Fibroblast of lung (primary cell): ENCODE measurements around the gene TSPAN5. TPM values are rescaled to one million over a fixed set of nuclear protein-coding genes. Genes with fewer than 3 reads are reported as not detected.
A peak's percentile ranks its signal among the peaks of the same experiment; 100 is the strongest.

ENCODE experiments used
- DNase-seq, 2 donors: peaks; one replicate each; pipeline versions ENCODE4 v3.0.0 to v3.0.0-alpha.2; 2010; ENCODE audit warnings: low read depth in 2 of 2
- H2AFZ ChIP-seq: 2 replicates; pipeline ENCODE4 v1.5.1; 2012; ENCODE audit warnings: low read length, control low read depth, inconsistent platforms
- H3K27ac ChIP-seq: 2 replicates; pipeline ENCODE4 v1.5.1; 2011; ENCODE audit warnings: low read length, control low read depth; ENCODE audit not compliant: insufficient read depth
- H3K27me3 ChIP-seq: 2 replicates; pipeline ENCODE4 v1.5.1; 2011; ENCODE audit warnings: mild to moderate bottlenecking, low read length; ENCODE audit not compliant: control insufficient read depth, insufficient read depth
- H3K36me3 ChIP-seq: 2 replicates; pipeline ENCODE4 v1.5.1; 2011; ENCODE audit warnings: low read length; ENCODE audit not compliant: control insufficient read depth, insufficient read depth
- H3K4me1 ChIP-seq: 2 replicates; pipeline ENCODE4 v1.5.1; 2011; ENCODE audit warnings: low read length; ENCODE audit not compliant: control insufficient read depth, insufficient read depth; ENCODE audit errors: extremely low read depth
- H3K4me2 ChIP-seq: 2 replicates; pipeline ENCODE4 v1.5.1; 2011; ENCODE audit warnings: low read length, control low read depth; ENCODE audit not compliant: insufficient read depth; ENCODE audit errors: extremely low read depth
- H3K4me3 ChIP-seq, 4 experiments: fragments of 200-600 bp in 1 of 4; sonication (generic) in 1 of 4; replicated peaks in 1 of 4; 2 replicates each; pipeline ENCODE4 v1.5.1; 2011 to 2016; ENCODE audit warnings: low read length in 4 of 4, low read depth in 3 of 4, mild to moderate bottlenecking in 3 of 4, control low read depth in 2 of 4, inconsistent platforms in 1 of 4, mixed read lengths in 1 of 4; ENCODE audit not compliant: insufficient read depth in 1 of 4; ENCODE audit errors: control extremely low read depth in 1 of 4
- H3K79me2 ChIP-seq: 2 replicates; pipeline ENCODE4 v1.5.1; 2012; ENCODE audit warnings: mild to moderate bottlenecking, low read length, inconsistent platforms; ENCODE audit not compliant: control insufficient read depth, insufficient read depth
- H3K9ac ChIP-seq: 2 replicates; pipeline ENCODE4 v1.5.1; 2011; ENCODE audit warnings: mild to moderate bottlenecking, low read length, control low read depth; ENCODE audit not compliant: insufficient read depth
- H3K9me3 ChIP-seq: 2 replicates; pipeline ENCODE4 v1.5.1; 2012; ENCODE audit warnings: low read depth, low read length; ENCODE audit not compliant: control insufficient read depth, insufficient read depth
- H4K20me1 ChIP-seq: 2 replicates; pipeline ENCODE4 v1.5.1; 2011; ENCODE audit warnings: low read length; ENCODE audit not compliant: control insufficient read depth, insufficient read depth; ENCODE audit errors: extremely low read depth
- EZH2 ChIP-seq: IDR thresholded peaks from 2 replicates; pipeline ENCODE4 v1.5.1; 2012; ENCODE audit warnings: low read length, control low read depth, mild to moderate bottlenecking; ENCODE audit errors: missing control alignments
- polyA plus RNA-seq, 2 donors: library from polyadenylated mRNA; depleted of rRNA in 1 of 2; stranded (reverse) in 1 of 2; unstranded in 1 of 2; fragments of >200 nt; gene quantifications; 2 replicates each; pipeline ENCODE4 v1.2.1, GENCODE V29; 2011 to 2012; ENCODE audit warnings: missing spikeins in 1 of 2
- total RNA-seq: library from RNA; depleted of rRNA; stranded (reverse); fragments of >200 nt; gene quantifications from 2 replicates; pipeline ENCODE4 v1.2.1, GENCODE V29; 2014
- TF ChIP-seq, protein P1 (sequence below), 2 donors: IDR thresholded peaks in 1 of 2; conservative IDR thresholded peaks in 1 of 2; 1 replicate in 1 of 2; 2 replicates in 1 of 2; pipeline ENCODE4 v1.5.1; 2011 to 2012; ENCODE audit warnings: low read length in 2 of 2, control low read depth in 1 of 2, inconsistent platforms in 1 of 2, low read depth in 1 of 2, mild to moderate bottlenecking in 1 of 2

TSPAN5 gene
- total and polyA plus RNA-seq, 2 donors (not counting 1 experiment from before 2014, with no cell fraction given): 109 to 129 TPM

DNA sequence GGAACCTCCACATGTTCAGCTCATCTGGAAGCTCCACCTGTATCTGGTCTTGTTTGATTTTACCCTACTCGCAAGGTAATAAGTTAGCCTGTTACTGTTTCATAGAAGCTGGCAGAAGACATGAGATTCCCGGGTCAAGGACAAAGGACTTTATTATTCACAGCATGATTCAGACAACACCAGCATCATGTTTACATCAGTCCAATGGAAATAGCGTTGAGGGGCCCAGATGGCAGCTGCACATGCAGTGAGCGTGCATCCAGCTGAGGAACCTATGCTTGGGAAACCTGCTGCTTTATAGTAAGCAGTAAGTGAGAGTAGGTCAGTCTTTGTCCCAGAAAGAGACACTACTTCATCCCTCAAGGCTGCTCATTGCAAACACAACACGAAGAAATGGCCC is 19.8 kb downstream of the TSPAN5 start:
- Histone ChIP-seq H3K9me3 (no peaks in the 10 kb centered on the region), H3K4me1 (peaks cover 8% of the 10 kb centered on the region), H3K27me3 (no peaks in the 10 kb centered on the region), H3K36me3 (no peaks in the 10 kb centered on the region), H2AFZ (no peak overlapping the region), H3K79me2 (peaks cover 91% of the 10 kb centered on the region), H3K4me3 (no peak overlapping the region), H3K9ac (no peak overlapping the region), H3K27ac (no peak overlapping the region), H3K4me2 (no peak overlapping the region), H4K20me1 (no peaks in the 10 kb centered on the region)
- peak; percentile 55 to 69 for DNase-seq
- TF ChIP-seq, protein P1, sequence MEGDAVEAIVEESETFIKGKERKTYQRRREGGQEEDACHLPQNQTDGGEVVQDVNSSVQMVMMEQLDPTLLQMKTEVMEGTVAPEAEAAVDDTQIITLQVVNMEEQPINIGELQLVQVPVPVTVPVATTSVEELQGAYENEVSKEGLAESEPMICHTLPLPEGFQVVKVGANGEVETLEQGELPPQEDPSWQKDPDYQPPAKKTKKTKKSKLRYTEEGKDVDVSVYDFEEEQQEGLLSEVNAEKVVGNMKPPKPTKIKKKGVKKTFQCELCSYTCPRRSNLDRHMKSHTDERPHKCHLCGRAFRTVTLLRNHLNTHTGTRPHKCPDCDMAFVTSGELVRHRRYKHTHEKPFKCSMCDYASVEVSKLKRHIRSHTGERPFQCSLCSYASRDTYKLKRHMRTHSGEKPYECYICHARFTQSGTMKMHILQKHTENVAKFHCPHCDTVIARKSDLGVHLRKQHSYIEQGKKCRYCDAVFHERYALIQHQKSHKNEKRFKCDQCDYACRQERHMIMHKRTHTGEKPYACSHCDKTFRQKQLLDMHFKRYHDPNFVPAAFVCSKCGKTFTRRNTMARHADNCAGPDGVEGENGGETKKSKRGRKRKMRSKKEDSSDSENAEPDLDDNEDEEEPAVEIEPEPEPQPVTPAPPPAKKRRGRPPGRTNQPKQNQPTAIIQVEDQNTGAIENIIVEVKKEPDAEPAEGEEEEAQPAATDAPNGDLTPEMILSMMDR (conservative IDR thresholded peaks at IDR 0.05 in 1 of 2, IDR thresholded peaks at IDR 0.05 in 1 of 2; ENCODE audit: low read depth in 1 of 2, low read length in 2 of 2): no peak
- TF ChIP-seq EZH2: no peak

DNA sequence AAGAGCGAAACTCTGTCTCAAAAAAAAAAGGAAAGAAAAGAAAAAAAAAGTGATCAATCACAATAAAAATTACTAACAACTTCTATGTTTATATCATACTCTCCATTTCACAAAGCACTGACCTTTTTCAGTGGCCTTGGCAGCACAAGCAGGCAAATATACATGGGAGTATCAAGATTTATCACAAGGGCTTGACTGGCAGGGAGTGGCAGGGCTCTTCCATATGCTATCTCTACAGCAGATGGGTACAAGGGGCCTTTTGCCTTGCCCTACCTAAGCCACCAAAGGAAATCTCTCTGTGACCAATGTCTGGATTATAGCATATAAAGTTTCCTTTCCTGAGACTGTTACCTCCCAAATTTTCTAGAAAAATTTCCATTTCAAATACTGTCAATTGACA is 24.4 kb downstream of the TSPAN5 start:
- H3K27ac ChIP-seq: no peak overlapping the region
- H3K27me3 ChIP-seq: no peaks in the 10 kb centered on the region
- H3K79me2 ChIP-seq: peaks cover 96% of the 10 kb centered on the region
- H3K4me1 ChIP-seq: peaks cover 7% of the 10 kb centered on the region
- no peak overlapping the region for H3K9ac ChIP-seq
- H3K4me2 ChIP-seq: no peak overlapping the region
- H4K20me1 ChIP-seq: no peaks in the 10 kb centered on the region
- TF ChIP-seq, protein P1 (conservative IDR thresholded peaks at IDR 0.05 in 1 of 2, IDR thresholded peaks at IDR 0.05 in 1 of 2; ENCODE audit: low read depth in 1 of 2, low read length in 2 of 2): no peak
- no peak for TF ChIP-seq EZH2
- no peaks in the 10 kb centered on the region for H3K36me3 ChIP-seq
- no peaks in the 10 kb centered on the region for H3K9me3 ChIP-seq
- no peak overlapping the region for H2AFZ ChIP-seq
- H3K4me3 ChIP-seq: no peak overlapping the region
- no peak for DNase-seq

DNA sequence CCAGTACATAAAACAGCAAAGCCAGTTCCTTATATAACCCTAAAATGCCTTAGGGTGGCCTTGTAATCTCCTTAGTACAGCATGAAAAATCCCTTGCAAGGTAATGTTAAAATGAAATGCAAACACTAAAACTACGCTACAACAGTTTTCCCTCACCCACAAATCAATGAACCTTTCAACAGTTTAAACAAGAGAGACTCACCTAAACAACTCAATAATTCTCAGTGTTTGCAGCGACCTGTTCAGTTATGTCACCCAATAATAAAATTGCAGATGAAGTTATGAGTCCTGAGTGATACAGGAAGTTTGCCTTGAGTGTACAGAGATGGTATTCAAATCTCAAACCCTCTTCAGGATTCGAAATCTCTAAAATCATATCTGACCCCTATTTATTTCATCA is 25.3 kb downstream of the TSPAN5 start:
- H3K4me1 ChIP-seq: peaks cover 4% of the 10 kb centered on the region
- H4K20me1 ChIP-seq: no peaks in the 10 kb centered on the region

More for the DNA sequence above, 25.3 kb downstream of the TSPAN5 start:
- Histone ChIP-seq H3K9me3 (no peaks in the 10 kb centered on the region), H3K36me3 (no peaks in the 10 kb centered on the region), H3K4me3 (no peak overlapping the region), H3K27ac (no peak overlapping the region), H3K27me3 (no peaks in the 10 kb centered on the region), H3K9ac (no peak overlapping the region), H3K4me2 (no peak overlapping the region), H2AFZ (no peak overlapping the region), H3K79me2 (peaks cover 96% of the 10 kb centered on the region)
- DNase-seq: no peak
- no peak for TF ChIP-seq EZH2
- TF ChIP-seq, protein P1 (conservative IDR thresholded peaks at IDR 0.05 in 1 of 2, IDR thresholded peaks at IDR 0.05 in 1 of 2; ENCODE audit: low read depth in 1 of 2, low read length in 2 of 2): no peak
